ENCODE data around the gene TAP2.
A peak's percentile ranks its signal among the peaks of the same experiment; 100 is the strongest.

Gene TAP2

GRCh38 chr6:32839356-32839755, 817 bp upstream of the TAP2 start:
- Histone ChIP-seq H4K20me1 (ENCODE audit: insufficient read depth, low read length) (no peaks in the 10 kb centered on the region), H3K9me3 (ENCODE audit: insufficient read depth, low read length) (no peaks in the 10 kb centered on the region), H3K79me2 (ENCODE audit: low read length) (peaks cover 33% of the 10 kb centered on the region), H3K4me3 (ENCODE audit: low read length) (no peak overlapping the region), H3K4me1 (ENCODE audit: low read length) (peaks cover 47% of the 10 kb centered on the region), H3K27me3 (ENCODE audit: low read depth, low read length) (no peaks in the 10 kb centered on the region), H3K27ac (ENCODE audit: low read length) (no peak overlapping the region), H2AFZ (ENCODE audit: low read depth, low read length) (no peak overlapping the region), H3K36me3 (replicated peaks; ENCODE audit: low read depth, low read length) (peaks cover 50% of the 10 kb centered on the region), H3K9ac (ENCODE audit: low read length) (no peak overlapping the region), H3K4me2 (ENCODE audit: low read length) (no peak overlapping the region)
- no peak for TF ChIP-seq EZH2phosphoT487 (IDR thresholded peaks at IDR 0.05; ENCODE audit: low read depth)
- TF ChIP-seq, protein P1, sequence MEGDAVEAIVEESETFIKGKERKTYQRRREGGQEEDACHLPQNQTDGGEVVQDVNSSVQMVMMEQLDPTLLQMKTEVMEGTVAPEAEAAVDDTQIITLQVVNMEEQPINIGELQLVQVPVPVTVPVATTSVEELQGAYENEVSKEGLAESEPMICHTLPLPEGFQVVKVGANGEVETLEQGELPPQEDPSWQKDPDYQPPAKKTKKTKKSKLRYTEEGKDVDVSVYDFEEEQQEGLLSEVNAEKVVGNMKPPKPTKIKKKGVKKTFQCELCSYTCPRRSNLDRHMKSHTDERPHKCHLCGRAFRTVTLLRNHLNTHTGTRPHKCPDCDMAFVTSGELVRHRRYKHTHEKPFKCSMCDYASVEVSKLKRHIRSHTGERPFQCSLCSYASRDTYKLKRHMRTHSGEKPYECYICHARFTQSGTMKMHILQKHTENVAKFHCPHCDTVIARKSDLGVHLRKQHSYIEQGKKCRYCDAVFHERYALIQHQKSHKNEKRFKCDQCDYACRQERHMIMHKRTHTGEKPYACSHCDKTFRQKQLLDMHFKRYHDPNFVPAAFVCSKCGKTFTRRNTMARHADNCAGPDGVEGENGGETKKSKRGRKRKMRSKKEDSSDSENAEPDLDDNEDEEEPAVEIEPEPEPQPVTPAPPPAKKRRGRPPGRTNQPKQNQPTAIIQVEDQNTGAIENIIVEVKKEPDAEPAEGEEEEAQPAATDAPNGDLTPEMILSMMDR (IDR thresholded peaks at IDR 0.05; ENCODE audit: low read depth, low read length), result no peak

- Histone ChIP-seq H3K79me2 (ENCODE audit: low read length) (peaks cover 18% of the 10 kb centered on the region), H3K4me1 (ENCODE audit: low read length) (peaks cover 44% of the 10 kb centered on the region), H2AFZ (ENCODE audit: low read depth, low read length) (no peak overlapping the region), H3K27ac (ENCODE audit: low read length) (peak overlapping the region; percentile 71), H3K9ac (ENCODE audit: low read length) (peak overlapping the region; percentile 77), H3K27me3 (ENCODE audit: low read depth, low read length) (no peaks in the 10 kb centered on the region), H3K9me3 (ENCODE audit: insufficient read depth, low read length) (no peaks in the 10 kb centered on the region), H3K4me2 (ENCODE audit: low read length) (peak overlapping the region; percentile 96), H3K4me3 (ENCODE audit: low read length) (peak overlapping the region; percentile 89), H4K20me1 (ENCODE audit: insufficient read depth, low read length) (no peaks in the 10 kb centered on the region), H3K36me3 (replicated peaks; ENCODE audit: low read depth, low read length) (peaks cover 49% of the 10 kb centered on the region)
- TF ChIP-seq, protein P1 (IDR thresholded peaks at IDR 0.05; ENCODE audit: low read depth, low read length), result no peak
- TF ChIP-seq EZH2phosphoT487 (IDR thresholded peaks at IDR 0.05; ENCODE audit: low read depth), result no peak
These were observed 857 bp downstream of the TAP2 start for GRCh38 chr6:32837651-32838113.

- TF ChIP-seq EZH2phosphoT487 (IDR thresholded peaks at IDR 0.05; ENCODE audit: low read depth), result no peak
- TF ChIP-seq, protein P1 (IDR thresholded peaks at IDR 0.05; ENCODE audit: low read depth, low read length), result no peak
- Histone ChIP-seq H3K79me2 (ENCODE audit: low read length) (peaks cover 15% of the 10 kb centered on the region), H3K27ac (ENCODE audit: low read length) (no peak overlapping the region), H2AFZ (ENCODE audit: low read depth, low read length) (no peak overlapping the region), H3K27me3 (ENCODE audit: low read depth, low read length) (no peaks in the 10 kb centered on the region), H3K4me2 (ENCODE audit: low read length) (peak overlapping the region; percentile 96; the same call in 1 of the 2 replicates), H3K9me3 (ENCODE audit: insufficient read depth, low read length) (no peaks in the 10 kb centered on the region), H3K4me3 (ENCODE audit: low read length) (no peak overlapping the region), H3K4me1 (ENCODE audit: low read length) (peaks cover 37% of the 10 kb centered on the region), H3K9ac (ENCODE audit: low read length) (no peak overlapping the region), H4K20me1 (ENCODE audit: insufficient read depth, low read length) (no peaks in the 10 kb centered on the region), H3K36me3 (replicated peaks; ENCODE audit: low read depth, low read length) (peaks cover 42% of the 10 kb centered on the region)
These were observed 1.7 kb downstream of the TAP2 start for GRCh38 chr6:32836873-32837272.

DNA sequence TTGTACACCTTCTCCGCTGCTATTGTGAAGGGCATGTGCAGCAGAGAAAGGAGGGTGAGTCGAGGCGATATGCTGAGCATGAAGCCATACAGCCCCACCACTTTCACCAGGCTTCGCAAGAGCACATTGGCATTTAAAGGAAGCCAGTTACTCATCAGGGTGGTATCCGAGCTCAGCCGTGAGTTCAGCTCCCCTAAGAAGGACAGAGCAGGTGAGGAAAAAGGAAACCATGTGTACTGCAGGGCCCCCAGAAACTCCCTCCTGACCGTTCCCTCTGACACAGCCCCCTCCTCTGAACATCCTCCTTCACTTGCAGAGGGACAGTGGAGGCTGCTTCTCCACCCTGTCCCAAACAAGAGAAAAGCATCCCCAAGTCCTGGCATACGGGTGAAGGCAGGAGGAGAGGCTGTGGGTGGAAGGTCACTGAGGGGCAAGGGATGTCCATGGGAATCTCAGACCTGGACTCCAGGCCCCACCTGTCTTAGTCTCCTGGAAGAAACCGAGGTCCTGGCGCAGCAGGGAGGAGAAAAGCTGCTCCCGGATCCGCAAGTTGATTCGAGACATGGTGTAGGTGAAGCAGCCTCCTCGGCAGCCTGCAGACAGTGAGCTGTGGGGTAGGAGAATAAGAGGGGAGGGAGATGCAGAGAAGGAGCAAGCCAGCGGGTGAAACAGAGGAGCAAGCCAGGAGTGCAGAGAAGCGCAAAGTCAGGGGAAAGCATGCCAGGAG, 3.2 kb downstream of the TAP2 start:
- H3K27me3 ChIP-seq (ENCODE audit: low read depth, low read length), result no peaks in the 10 kb centered on the region
- H3K4me2 ChIP-seq (ENCODE audit: low read length), result no peak overlapping the region
- H3K9ac ChIP-seq (ENCODE audit: low read length), result no peak overlapping the region
- H3K27ac ChIP-seq (ENCODE audit: low read length), result no peak overlapping the region
- TF ChIP-seq EZH2phosphoT487 (IDR thresholded peaks at IDR 0.05; ENCODE audit: low read depth), result no peak
- TF ChIP-seq, protein P1 (IDR thresholded peaks at IDR 0.05; ENCODE audit: low read depth, low read length), result no peak
- H3K36me3 ChIP-seq (replicated peaks; ENCODE audit: low read depth, low read length), result peaks cover 41% of the 10 kb centered on the region
- no peaks in the 10 kb centered on the region for H4K20me1 ChIP-seq (ENCODE audit: insufficient read depth, low read length)
- no peak overlapping the region for H3K4me3 ChIP-seq (ENCODE audit: low read length)
- peaks cover 22% of the 10 kb centered on the region for H3K4me1 ChIP-seq (ENCODE audit: low read length)
- H2AFZ ChIP-seq (ENCODE audit: low read depth, low read length), result no peak overlapping the region
- H3K79me2 ChIP-seq (ENCODE audit: low read length), result peaks cover 15% of the 10 kb centered on the region
- H3K9me3 ChIP-seq (ENCODE audit: insufficient read depth, low read length), result no peaks in the 10 kb centered on the region
